Activated CD4-positive, alpha-beta T cell treated with anti-CD3 and anti-CD28 coated beads for 1 hour (primary cell): ENCODE results near the gene ETS1.
"Not testable (repeated sequence)": the region's sequence is repeated elsewhere in the genome, so short reads cannot be mapped to it uniquely, and the experiment has no call there.

Source experiments
- DNase-seq: peaks from one replicate; pipeline ENCODE4 v3.0.0-alpha.2; 2020

The ETS1 gene

GRCh38 chr11:128456566-128457268 is 130.6 kb downstream of the ETS1 start:
- no peak for DNase-seq

DNA sequence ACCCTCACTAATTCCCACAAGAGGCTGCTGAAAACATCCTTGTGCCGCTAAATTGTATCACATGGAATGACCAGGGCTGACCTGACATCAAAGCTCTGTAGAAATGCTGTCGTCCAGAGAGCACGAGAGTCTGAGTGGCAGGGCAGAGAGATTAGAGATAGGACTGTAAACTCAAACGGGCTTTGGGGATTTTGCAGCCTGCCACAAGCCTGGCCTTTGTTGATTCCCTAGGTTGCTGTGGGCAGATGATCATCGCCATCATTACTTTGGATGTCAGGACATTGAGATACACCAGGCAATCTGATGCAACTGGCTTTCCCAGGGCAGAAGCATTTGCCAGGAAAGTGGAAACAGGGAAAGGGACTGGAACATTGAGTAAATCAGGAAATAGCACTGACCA is 131.6 kb downstream of the ETS1 start:
- no peak for DNase-seq

DNA sequence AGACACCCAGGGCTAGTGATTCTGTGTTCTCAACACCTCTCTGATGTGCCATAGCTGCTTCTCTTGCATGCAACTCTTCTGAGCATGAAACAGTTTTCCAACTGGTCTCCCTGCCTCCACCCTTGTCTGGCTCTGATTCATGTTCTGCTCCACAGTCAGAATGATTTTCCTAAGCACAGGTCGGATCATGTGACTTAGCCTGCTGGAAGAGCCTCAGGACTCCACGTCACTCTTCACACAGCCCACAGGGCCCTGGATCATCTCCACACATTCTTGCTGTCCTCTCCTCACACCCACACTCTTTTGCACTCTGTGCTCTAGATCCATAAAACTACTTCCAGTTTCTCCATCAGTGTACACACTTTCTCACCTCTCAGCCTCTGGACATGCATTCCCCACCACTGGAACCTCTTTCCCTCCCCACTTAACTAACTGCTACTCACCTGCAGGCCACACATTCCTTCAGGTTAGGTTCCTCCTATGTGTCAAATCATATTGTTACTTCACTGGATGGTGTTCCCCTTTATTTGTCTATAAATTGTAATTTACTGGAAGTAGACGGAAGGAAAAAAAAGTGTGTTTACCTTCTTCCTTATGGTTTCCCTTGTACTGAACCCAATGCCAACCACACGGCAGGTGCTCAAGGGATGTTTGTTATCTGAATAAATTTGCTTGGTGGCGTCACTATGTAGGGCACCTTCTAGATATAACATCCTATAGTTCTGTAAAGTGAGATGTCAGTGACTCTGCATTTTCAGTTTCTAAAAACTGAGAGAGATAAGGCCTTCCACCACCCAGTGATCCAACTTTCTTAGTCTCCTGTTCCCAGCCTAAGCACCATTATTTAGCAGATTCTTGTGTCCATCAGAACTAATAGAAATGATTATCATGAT is 133.7 kb downstream of the ETS1 start:
- no peak for DNase-seq

DNA sequence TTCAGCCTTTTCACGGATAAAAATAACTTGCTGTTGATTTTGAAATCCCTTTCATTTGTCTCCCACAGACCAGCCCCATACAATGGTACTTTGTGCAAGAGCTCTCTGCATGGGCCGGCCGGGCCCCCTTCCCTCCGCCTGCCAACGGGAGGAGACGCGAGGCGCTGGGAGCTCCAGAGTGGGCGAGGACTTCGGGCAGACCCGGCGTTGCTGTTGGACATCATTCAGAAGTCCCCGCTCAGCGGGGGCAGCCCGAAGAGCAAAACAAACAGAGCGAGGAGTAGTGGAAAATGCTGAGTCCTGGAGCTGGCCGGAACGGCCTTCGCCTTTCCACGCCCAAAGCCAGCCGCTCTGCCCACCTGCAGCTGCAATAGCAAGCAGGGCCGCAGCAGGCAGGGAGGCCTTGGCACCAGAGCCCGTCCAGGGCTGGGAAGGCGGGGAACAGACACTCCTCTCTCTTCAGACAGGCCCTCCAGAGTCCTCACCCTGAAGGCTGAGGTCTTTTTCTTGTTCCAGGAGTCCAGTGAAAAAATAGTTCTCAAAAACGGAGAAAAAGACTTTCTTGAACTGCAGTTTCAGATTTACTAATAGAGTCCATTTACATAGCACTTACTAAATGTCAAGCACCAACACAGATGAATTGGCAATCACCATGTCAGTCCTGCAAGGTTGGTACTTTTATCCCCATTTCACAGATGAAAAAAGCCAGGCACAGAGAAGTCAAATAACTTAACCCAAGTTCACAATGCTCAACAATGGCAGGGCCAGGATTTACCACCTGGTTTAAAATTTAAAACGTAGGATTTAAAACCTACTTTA is 135.5 kb downstream of the ETS1 start:
- no peak for DNase-seq

- DNase-seq: no peak
Measured at GRCh38 chr11:128450882-128451651, 136.3 kb downstream of the ETS1 start.

GRCh38 chr11:128450425-128450824 is 136.9 kb downstream of the ETS1 start:
- not testable (repeated sequence) for DNase-seq

- DNase-seq: no peak
Measured at GRCh38 chr11:128448981-128449713, 138.2 kb downstream of the ETS1 start.

GRCh38 chr11:128448200-128448886 is 139.0 kb downstream of the ETS1 start:
- no peak for DNase-seq

- DNase-seq: no peak
Measured at GRCh38 chr11:128447233-128447632, 140.1 kb downstream of the ETS1 start.

GRCh38 chr11:128445921-128446320 is 141.4 kb downstream of the ETS1 start:
- DNase-seq: not testable (repeated sequence)

DNA sequence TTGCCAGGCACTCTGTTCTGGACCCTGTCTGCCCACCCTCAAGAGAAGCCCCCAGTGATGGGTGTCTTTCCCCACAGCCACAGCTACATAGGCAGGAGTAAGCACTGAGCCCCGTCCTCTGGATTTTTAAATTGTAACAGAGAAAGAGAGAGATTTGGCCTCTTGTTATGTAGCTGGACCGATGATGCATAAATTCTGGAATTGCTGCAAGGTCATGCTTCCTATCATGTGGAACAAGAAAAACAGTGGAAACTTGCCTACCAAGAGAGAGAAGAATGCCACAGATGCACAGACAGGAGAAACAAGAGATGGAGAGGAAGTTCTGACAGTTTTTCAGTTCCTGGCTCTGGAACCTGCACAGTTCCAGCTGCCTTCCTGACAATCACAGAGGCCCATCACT is 150.2 kb downstream of the ETS1 start:
- no peak for DNase-seq

DNA sequence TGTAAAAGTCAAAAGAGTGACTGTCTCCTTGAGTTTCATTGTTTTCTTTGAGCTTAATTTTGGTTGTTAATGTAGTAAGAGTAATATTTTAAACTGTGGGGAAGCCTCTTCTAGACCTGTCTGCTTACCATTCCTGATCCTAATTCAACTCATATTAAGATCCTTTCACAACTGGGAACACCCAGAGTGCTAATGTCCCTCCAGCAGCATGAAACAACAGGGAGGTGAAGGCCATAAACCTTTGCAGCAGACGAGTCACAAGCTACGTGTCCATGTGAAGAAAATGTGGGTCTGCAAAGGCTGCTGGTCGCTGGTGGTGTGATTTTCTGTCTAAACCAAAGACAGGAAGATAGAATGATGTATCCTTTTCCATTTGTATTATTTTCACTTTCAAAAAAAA is 152.5 kb downstream of the ETS1 start:
- no peak for DNase-seq

GRCh38 chr11:128434411-128434810 is 152.9 kb downstream of the ETS1 start:
- DNase-seq: no peak

- no peak for DNase-seq
Measured at GRCh38 chr11:128432926-128433325, 154.4 kb downstream of the ETS1 start.

DNA sequence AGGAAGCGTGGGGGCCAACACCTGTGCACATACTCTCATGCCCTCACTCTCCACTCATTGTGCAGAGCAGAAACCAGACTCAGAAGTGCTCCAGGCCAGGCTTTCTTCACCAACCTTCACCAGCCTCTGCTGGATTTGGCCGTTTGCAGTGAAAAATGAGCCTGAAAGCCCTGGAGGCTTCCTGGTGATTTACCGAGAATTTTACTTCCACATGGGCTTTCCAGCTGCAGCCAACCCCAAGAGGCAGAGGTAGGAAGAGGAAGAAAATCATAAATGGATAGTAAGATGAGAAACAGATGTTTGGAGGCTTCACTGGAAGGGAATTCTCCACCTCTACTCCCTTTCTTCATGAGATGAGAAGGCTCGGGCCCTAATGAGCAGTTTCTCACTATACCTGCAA is 155.4 kb downstream of the ETS1 start:
- DNase-seq: no peak

GRCh38 chr11:128428935-128429334 is 158.4 kb downstream of the ETS1 start:
- DNase-seq: no peak

DNA sequence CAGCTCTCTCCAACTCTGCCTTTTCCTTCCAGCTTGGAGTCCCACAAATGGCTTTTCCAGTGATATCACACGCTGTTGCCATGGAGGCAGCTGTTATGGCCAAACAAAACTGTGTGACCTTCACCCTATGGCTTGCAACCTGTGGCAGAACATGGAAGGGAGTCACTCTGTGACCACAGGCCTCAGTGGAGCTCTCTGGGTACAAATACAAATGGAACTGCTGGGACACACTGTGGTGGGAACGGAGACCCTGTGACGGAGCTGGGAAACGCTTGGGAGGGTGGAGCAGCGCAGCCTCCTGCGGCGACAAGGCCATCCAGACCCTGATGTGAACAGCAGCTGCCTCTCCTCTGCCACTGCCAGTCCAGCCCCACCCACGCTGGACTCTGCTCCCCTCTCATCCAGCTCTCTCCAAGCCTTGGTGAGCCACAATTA is 162.5 kb downstream of the ETS1 start:
- DNase-seq: no peak

GRCh38 chr11:128424271-128424711 is 163.1 kb downstream of the ETS1 start:
- DNase-seq: no peak

GRCh38 chr11:128422576-128423370 is 164.6 kb downstream of the ETS1 start:
- peak; percentile 83 for DNase-seq
